Astrocyte of the spinal cord (primary cell): Measurements from ENCODE around the gene CEP128.

Experiments
- DNase-seq: peaks from one replicate; pipeline ENCODE4 v3.0.0; 2011; ENCODE audit warnings: low read depth, low spot score
- H3K4me3 ChIP-seq: 2 replicates; pipeline ENCODE4 v1.5.1; 2011; ENCODE audit warnings: low read depth, mild to moderate bottlenecking, low read length, moderate library complexity
- in situ Hi-C: cut with HindIII; loops from 2 replicates; pipeline ENCODE4 v1.10.0; 2017; ENCODE audit warnings: low sequenced_read_pairs
- TF ChIP-seq, protein P1 (sequence below): IDR thresholded peaks from 2 replicates; pipeline ENCODE4 v1.5.1; 2012; ENCODE audit warnings: low read depth, mild to moderate bottlenecking, low read length, inconsistent platforms

Gene CEP128

GRCh38 chr14:80549141-80549540 lies 392.4 kb downstream of the CEP128 start:
- TF ChIP-seq, protein P1, sequence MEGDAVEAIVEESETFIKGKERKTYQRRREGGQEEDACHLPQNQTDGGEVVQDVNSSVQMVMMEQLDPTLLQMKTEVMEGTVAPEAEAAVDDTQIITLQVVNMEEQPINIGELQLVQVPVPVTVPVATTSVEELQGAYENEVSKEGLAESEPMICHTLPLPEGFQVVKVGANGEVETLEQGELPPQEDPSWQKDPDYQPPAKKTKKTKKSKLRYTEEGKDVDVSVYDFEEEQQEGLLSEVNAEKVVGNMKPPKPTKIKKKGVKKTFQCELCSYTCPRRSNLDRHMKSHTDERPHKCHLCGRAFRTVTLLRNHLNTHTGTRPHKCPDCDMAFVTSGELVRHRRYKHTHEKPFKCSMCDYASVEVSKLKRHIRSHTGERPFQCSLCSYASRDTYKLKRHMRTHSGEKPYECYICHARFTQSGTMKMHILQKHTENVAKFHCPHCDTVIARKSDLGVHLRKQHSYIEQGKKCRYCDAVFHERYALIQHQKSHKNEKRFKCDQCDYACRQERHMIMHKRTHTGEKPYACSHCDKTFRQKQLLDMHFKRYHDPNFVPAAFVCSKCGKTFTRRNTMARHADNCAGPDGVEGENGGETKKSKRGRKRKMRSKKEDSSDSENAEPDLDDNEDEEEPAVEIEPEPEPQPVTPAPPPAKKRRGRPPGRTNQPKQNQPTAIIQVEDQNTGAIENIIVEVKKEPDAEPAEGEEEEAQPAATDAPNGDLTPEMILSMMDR, result no peak
- H3K4me3 ChIP-seq, result no peak overlapping the region
- in situ Hi-C loops, result no loop called here
- DNase-seq, result no peak

DNA sequence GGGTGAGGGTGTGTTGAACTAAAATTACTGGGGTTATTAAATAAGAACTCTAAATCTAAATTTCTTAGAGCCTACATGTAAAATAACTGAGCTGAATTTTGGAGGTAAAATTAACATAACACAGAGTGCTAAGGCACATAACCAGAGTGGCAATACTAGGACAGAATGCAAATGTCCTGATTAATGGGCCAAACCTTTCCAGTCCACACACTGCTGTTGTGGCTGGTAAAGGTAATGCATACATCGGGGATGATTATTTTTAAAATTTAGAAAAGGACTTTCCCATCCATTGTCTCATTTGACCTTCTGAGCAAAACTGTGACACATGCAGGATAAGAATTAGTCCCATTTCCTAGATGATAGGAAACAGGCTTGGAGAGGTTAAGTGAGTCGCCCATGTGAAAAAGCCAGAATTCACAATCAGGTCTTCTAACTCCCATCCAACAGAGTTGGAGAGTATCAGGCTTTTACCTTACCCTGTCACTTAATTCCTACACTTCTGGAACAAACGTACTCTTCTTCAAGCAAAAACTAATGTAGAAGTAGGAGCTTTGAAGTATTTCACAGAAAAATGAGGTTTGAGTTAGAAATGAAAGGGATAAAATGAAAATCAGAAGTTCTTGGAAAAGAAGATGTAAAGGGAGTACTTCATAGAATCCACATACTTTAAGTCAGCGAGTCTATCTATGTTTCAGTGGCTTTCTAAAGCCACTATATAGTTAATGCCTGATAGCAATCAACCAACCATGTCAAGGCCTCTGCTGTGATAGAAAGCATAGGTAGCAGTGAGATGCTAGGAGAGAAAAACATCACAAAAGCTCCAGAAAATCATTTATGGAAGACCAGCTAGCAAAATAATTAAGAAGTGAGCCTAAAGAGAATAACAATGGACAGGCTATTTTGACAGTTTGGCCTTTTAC lies 395.3 kb downstream of the CEP128 start:
- in situ Hi-C loops, result no loop called here
- no peak for DNase-seq
- TF ChIP-seq, protein P1, result no peak
- no peak overlapping the region for H3K4me3 ChIP-seq

GRCh38 chr14:80544366-80544765 lies 397.2 kb downstream of the CEP128 start:
- TF ChIP-seq, protein P1, result no peak
- in situ Hi-C loops, result no loop called here
- no peak overlapping the region for H3K4me3 ChIP-seq
- DNase-seq, result no peak

GRCh38 chr14:80543211-80543610 lies 398.3 kb downstream of the CEP128 start:
- DNase-seq, result no peak
- no peak overlapping the region for H3K4me3 ChIP-seq
- in situ Hi-C loops, result no loop called here
- TF ChIP-seq, protein P1, result no peak

DNA sequence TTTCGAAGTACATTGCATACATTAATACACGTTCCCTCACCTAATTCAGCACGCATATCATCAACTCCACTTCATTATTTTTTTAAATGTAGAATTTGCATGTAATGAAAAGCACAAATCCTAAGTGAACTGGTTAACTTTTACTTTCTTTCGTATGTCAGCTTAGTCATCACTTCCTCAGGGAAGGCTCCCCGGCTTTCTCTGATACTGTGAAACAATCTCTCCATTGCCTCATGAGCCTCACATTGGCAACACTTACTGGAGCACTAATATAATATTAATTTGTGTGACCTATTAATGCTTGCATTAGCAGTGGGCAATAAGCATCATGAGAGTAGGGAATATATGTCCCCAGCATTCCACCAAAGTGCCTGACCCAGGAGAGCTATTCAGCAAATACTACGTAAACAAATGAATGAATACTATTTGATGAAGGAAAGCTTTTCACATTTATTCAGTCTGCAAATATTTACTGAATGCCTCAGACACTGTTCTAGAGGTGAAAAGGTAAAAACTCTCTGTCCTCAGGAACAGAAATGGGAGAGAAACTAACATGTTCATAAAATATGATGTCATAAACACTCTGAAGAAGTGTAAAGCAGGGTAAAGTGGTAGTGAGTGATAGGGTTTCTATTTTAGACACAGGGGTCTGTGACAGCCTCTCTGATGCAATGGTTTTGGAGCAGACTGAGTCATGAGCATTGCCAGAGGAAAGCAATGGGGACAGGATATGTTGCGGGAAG lies 402.7 kb downstream of the CEP128 start:
- in situ Hi-C loops, result no loop called here
- H3K4me3 ChIP-seq, result no peak overlapping the region
- TF ChIP-seq, protein P1, result no peak
- DNase-seq, result no peak

GRCh38 chr14:80537626-80538025 lies 403.9 kb downstream of the CEP128 start:
- H3K4me3 ChIP-seq, result no peak overlapping the region
- DNase-seq, result no peak
- in situ Hi-C loops, result no loop called here
- TF ChIP-seq, protein P1, result no peak
